B cell (primary cell): ENCODE results near the gene COG7. TPM values are rescaled to one million over a fixed set of nuclear protein-coding genes. Genes with fewer than 3 reads are reported as not detected.

Source experiments
- ATAC-seq: fragments of 200-7000 bp; cut with Tn5 transposase; one replicate; pipeline ENCODE4 v1.10.0; 2021; ENCODE audit warnings: low read depth, mild to moderate bottlenecking, moderate number of reproducible peaks, moderate library complexity
- CTCF ChIA-PET: fragments of 350-600 bp; sonication (Branson Sonifier 250); formaldehyde crosslinking; loops from one replicate; lab custom pipeline; 2021; ENCODE audit warnings: antibody characterized with exemption, inconsistent platforms; lab: Charles Lee
- POLR2A ChIA-PET: fragments of 350-600 bp; sonication (Branson Sonifier 250); formaldehyde crosslinking; loops from one replicate; lab custom pipeline; 2021; ENCODE audit warnings: antibody characterized with exemption; lab: Charles Lee
- DNase-seq: peaks from one replicate; pipeline ENCODE4 v3.0.0; 2013
- H2AFZ ChIP-seq: 2 replicates; pipeline ENCODE4 v1.6.1; 2012; ENCODE audit warnings: mild to moderate bottlenecking, low read depth, low read length; ENCODE audit not compliant: insufficient read depth, poor library complexity, severe bottlenecking
- H3K27ac ChIP-seq, 2 donors: 1 replicate in 1 of 2; 2 replicates in 1 of 2; pipeline ENCODE4 v1.5.1; 2012 to 2013; ENCODE audit warnings: low read length in 2 of 2, mild to moderate bottlenecking in 2 of 2, moderate library complexity in 1 of 2
- H3K27me3 ChIP-seq, 4 experiments: fragments of 200-600 bp in 1 of 4; sonication (generic) in 1 of 4; replicated peaks in 1 of 4; 1 replicate in 2 of 4; 2 replicates in 2 of 4; pipeline versions ENCODE4 v1.6.1 to v1.7.0; 2013 to 2016; ENCODE audit warnings: low read length in 3 of 4, mild to moderate bottlenecking in 2 of 4, mixed read lengths in 1 of 4, moderate library complexity in 1 of 4; ENCODE audit not compliant: insufficient read depth in 4 of 4, control insufficient read depth in 3 of 4; ENCODE audit errors: control extremely low read depth in 1 of 4
- H3K36me3 ChIP-seq, 2 experiments: replicated peaks in 1 of 2; 1 replicate in 1 of 2; 2 replicates in 1 of 2; pipeline versions ENCODE4 v1.6.1 to v1.7.1; 2013; ENCODE audit warnings: low read length in 1 of 2; ENCODE audit not compliant: insufficient read depth in 2 of 2, control insufficient read depth in 1 of 2; ENCODE audit errors: control extremely low read depth in 1 of 2, extremely low read depth in 1 of 2
- H3K4me1 ChIP-seq, 2 donors: fragments of 200-600 bp in 1 of 2; sonication (generic) in 1 of 2; 1 replicate in 1 of 2; 2 replicates in 1 of 2; pipeline versions ENCODE4 v1.5.1 to v1.6.1; 2013 to 2017; ENCODE audit warnings: low read length in 2 of 2; ENCODE audit not compliant: control insufficient read depth in 2 of 2, insufficient read depth in 2 of 2
- H3K4me2 ChIP-seq: replicated peaks from 2 replicates; pipeline ENCODE3; 2012; ENCODE audit warnings: mild to moderate bottlenecking, low read depth, low read length; ENCODE audit not compliant: poor library complexity, severe bottlenecking
- H3K4me3 ChIP-seq, 5 experiments: fragments of 200-600 bp in 1 of 5; sonication (generic) in 1 of 5; 1 replicate in 3 of 5; 2 replicates in 2 of 5; pipeline versions ENCODE4 v1.5.1 to v1.7.0; 2011 to 2016; ENCODE audit warnings: low read length in 4 of 5, mild to moderate bottlenecking in 4 of 5, low read depth in 2 of 5, control low read depth in 1 of 5, moderate library complexity in 1 of 5; ENCODE audit not compliant: insufficient read depth in 1 of 5; ENCODE audit errors: control extremely low read depth in 1 of 5, extremely low read depth in 1 of 5
- H3K79me2 ChIP-seq: fragments of 200-600 bp; sonication (generic); one replicate; pipeline ENCODE4 v1.6.0; 2016; ENCODE audit warnings: low read length; ENCODE audit not compliant: control insufficient read depth, insufficient read depth
- H3K9ac ChIP-seq: fragments of 200-600 bp; sonication (generic); 2 replicates; pipeline ENCODE4 v1.6.1; 2017; ENCODE audit warnings: mild to moderate bottlenecking, low read length, moderate library complexity
- H3K9me3 ChIP-seq, 3 donors: one replicate each; pipeline versions ENCODE4 v1.6.1 to v1.7.1; 2013; ENCODE audit warnings: low read length in 2 of 3; ENCODE audit not compliant: control insufficient read depth in 2 of 3, insufficient read depth in 1 of 3; ENCODE audit errors: control extremely low read depth in 1 of 3
- H4K20me1 ChIP-seq: 2 replicates; pipeline ENCODE4 v1.6.0; 2012; ENCODE audit warnings: mild to moderate bottlenecking, low read length; ENCODE audit not compliant: insufficient read depth, control insufficient read depth, poor library complexity, severe bottlenecking
- H3K27ac Mint-ChIP-seq: one replicate; pipeline ENCODE4 v1.8.0; 2021; ENCODE audit warnings: mixed read lengths
- H3K27me3 Mint-ChIP-seq: one replicate; pipeline ENCODE4 v1.8.0; 2021; ENCODE audit warnings: mixed read lengths
- H3K4me1 Mint-ChIP-seq: one replicate; pipeline ENCODE4 v1.8.0; 2021; ENCODE audit warnings: mixed read lengths
- H3K4me3 Mint-ChIP-seq: one replicate; pipeline ENCODE4 v1.8.0; 2021; ENCODE audit warnings: mixed read lengths
- H3K9me3 Mint-ChIP-seq: one replicate; pipeline ENCODE4 v1.8.0; 2022; ENCODE audit warnings: mixed read lengths; ENCODE audit not compliant: insufficient read depth
- CTCF ChIP-seq: fragments of 200-600 bp; IDR thresholded peaks from one replicate; pipeline ENCODE4 v1.8.0; 2022; ENCODE audit warnings: antibody characterized with exemption, mild to moderate bottlenecking
- EZH2 ChIP-seq: IDR thresholded peaks from 2 replicates; pipeline ENCODE4 v1.6.1; 2012; ENCODE audit warnings: borderline replicate concordance, low read depth, mild to moderate bottlenecking, moderate library complexity, low read length; ENCODE audit not compliant: insufficient read depth, poor library complexity, severe bottlenecking
- WGBS: methylation state at CpG from one replicate; pipeline ENCODE4 v1.1.5; 2013; ENCODE audit warnings: missing lambda C conversion rate; ENCODE audit not compliant: insufficient coverage; 5-methylcytosine and 5-hydroxymethylcytosine counted together
- intact Hi-C: fragments of 100-400 bp; cut with micrococcal nuclease; formaldehyde crosslinking; loops from one replicate; pipeline ENCODE4 v1.10.0; 2022
- polyA plus RNA-seq: library from polyadenylated mRNA; depleted of rRNA; stranded (reverse); fragments of >200 nt; gene quantifications from 2 replicates; pipeline ENCODE4 v1.2.3, GENCODE V29; 2012
- total RNA-seq, 2 donors: library from RNA; stranded (reverse); fragments of 120-200 nt in 1 of 2; gene quantifications; 1 replicate in 1 of 2; 2 replicates in 1 of 2; pipeline versions ENCODE4 v1.2.3 to v1.2.4, GENCODE V29; 2013 to 2022

COG7 gene
- total and polyA plus RNA-seq, 2 donors (not counting 1 experiment from before 2014, with no cell fraction given): 21.3 to 37.8 TPM

- no peak overlapping the region for H3K27ac Mint-ChIP-seq
- no peak overlapping the region for H3K4me3 Mint-ChIP-seq
- no peaks in the 10 kb centered on the region for H3K27me3 Mint-ChIP-seq
- H3K4me1 Mint-ChIP-seq: no peaks in the 10 kb centered on the region
- ChIA-PET POLR2A (no interaction called here), CTCF (interaction anchor here (4.0 kb wide), 1 partner anchor 20 kb away, joined by 21 read pairs; no protein-coding TSS in a partner anchor)
- DNase-seq (no peak), ATAC-seq (no peak)
- H3K27me3 ChIP-seq: no peaks in the 10 kb centered on the region
- no peak overlapping the region for H3K27ac ChIP-seq
- intact Hi-C loops: no loop called here
- no peak overlapping the region for H3K9ac ChIP-seq
- H3K79me2 ChIP-seq: no peaks in the 10 kb centered on the region
- H3K4me2 ChIP-seq: no peak overlapping the region
- no peaks in the 10 kb centered on the region for H3K4me1 ChIP-seq
- H4K20me1 ChIP-seq: no peaks in the 10 kb centered on the region
- no peak overlapping the region for H2AFZ ChIP-seq
- H3K4me3 ChIP-seq: no peak overlapping the region
- peaks cover 4 to 55% of the 10 kb centered on the region in 2 experiments for H3K36me3 ChIP-seq
- no peaks in the 10 kb centered on the region for H3K9me3 Mint-ChIP-seq
- no peaks in the 10 kb centered on the region for H3K9me3 ChIP-seq
- 93% methylated on average over 3 of the region's 6 CpGs for WGBS
- TF ChIP-seq EZH2 (no peak), CTCF (no peak)
Observed at GRCh38 chr16:23414731-23415130, 38.3 kb downstream of the COG7 start.

GRCh38 chr16:23410176-23410575 is 42.8 kb downstream of the COG7 start:
- intact Hi-C loops: no loop called here
- Histone ChIP-seq H4K20me1 (no peaks in the 10 kb centered on the region), H3K27ac (no peak overlapping the region), H3K4me3 (no peak overlapping the region), H3K9me3 (no peaks in the 10 kb centered on the region), H3K79me2 (no peaks in the 10 kb centered on the region), H2AFZ (no peak overlapping the region), H3K36me3 (peaks cover 11 to 56% of the 10 kb centered on the region in 2 experiments), H3K4me2 (no peak overlapping the region), H3K4me1 (no peaks in the 10 kb centered on the region), H3K9ac (no peak overlapping the region), H3K27me3 (no peaks in the 10 kb centered on the region)
- Mint-ChIP-seq H3K4me1 (no peaks in the 10 kb centered on the region), H3K9me3 (no peaks in the 10 kb centered on the region), H3K27me3 (no peaks in the 10 kb centered on the region), H3K4me3 (no peak overlapping the region), H3K27ac (no peak overlapping the region)
- CTCF ChIA-PET: no interaction called here
- POLR2A ChIA-PET: no interaction called here
- 97% methylated on average over 3 of the region's 4 CpGs for WGBS
- DNase-seq (no peak), ATAC-seq (no peak)
- TF ChIP-seq EZH2 (no peak), CTCF (no peak)
